IMR-90 (cell line): Measurements from ENCODE around the gene DEPDC1. TPM values are rescaled to one million over a fixed set of nuclear protein-coding genes. Genes with fewer than 3 reads are reported as not detected.

Experiments
- ATAC-seq: fragments of 200-7000 bp; cut with Tn5 transposase; 2 replicates; pipeline ENCODE4 v1.9.1; 2020; ENCODE audit warnings: low read depth, mild to moderate bottlenecking, moderate library complexity
- BruUV-seq: library from RNA; stranded (reverse); fragments of 400-500 nt; replicated peaks from 2 replicates; lab custom pipeline; 2021; lab: Mats Ljungman, UMichigan
- CTCF ChIA-PET: fragments of 300-600 bp; formaldehyde crosslinking; extraction: SDS; loops from one replicate; lab custom pipeline; 2021; ENCODE audit warnings: antibody characterized with exemption; lab: Yijun Ruan, JAX
- POLR2A ChIA-PET: fragments of 300-600 bp; sonication (Branson Sonifier 250); formaldehyde crosslinking; loops from one replicate; lab custom pipeline; 2022; ENCODE audit warnings: antibody characterized with exemption; ENCODE audit not compliant: unreplicated experiment; lab: Charles Lee
- DNase-seq: peaks from one replicate; pipeline ENCODE4 v3.0.0; 2013
- H2AFZ ChIP-seq: replicated peaks from 2 replicates; pipeline ENCODE3; 2013; ENCODE audit warnings: low read length, mild to moderate bottlenecking; ENCODE audit not compliant: poor library complexity
- H2AK5ac ChIP-seq: 2 replicates; pipeline ENCODE4 v1.6.1; 2013; ENCODE audit warnings: low read depth, low read length, inconsistent platforms
- H2AK9ac ChIP-seq: replicated peaks from 2 replicates; pipeline ENCODE3; 2013; ENCODE audit warnings: mild to moderate bottlenecking, low read depth, low read length, moderate library complexity; ENCODE audit not compliant: poor library complexity
- H2BK120ac ChIP-seq: 2 replicates; pipeline ENCODE4 v1.6.1; 2013; ENCODE audit warnings: low read depth, low read length, inconsistent platforms
- H2BK15ac ChIP-seq: 3 replicates; pipeline ENCODE4 v1.6.1; 2013; ENCODE audit warnings: low read depth, low read length, inconsistent platforms
- H2BK20ac ChIP-seq: 2 replicates; pipeline ENCODE4 v1.6.1; 2013; ENCODE audit warnings: low read depth, mild to moderate bottlenecking, inconsistent platforms, low read length, moderate library complexity
- H2BK5ac ChIP-seq: 2 replicates; pipeline ENCODE4 v1.6.1; 2013; ENCODE audit warnings: mild to moderate bottlenecking, low read depth, low read length, inconsistent platforms; ENCODE audit not compliant: poor library complexity, severe bottlenecking
- H3K14ac ChIP-seq: replicated peaks from 2 replicates; pipeline ENCODE4 v1.6.1; 2013; ENCODE audit warnings: low read depth, low read length, inconsistent platforms
- H3K18ac ChIP-seq: 2 replicates; pipeline ENCODE4 v1.6.1; 2013; ENCODE audit warnings: low read depth, low read length, control low read depth
- H3K23ac ChIP-seq: 2 replicates; pipeline ENCODE4 v1.6.1; 2013; ENCODE audit warnings: low read depth, low read length, inconsistent platforms
- H3K27ac ChIP-seq: 2 replicates; pipeline ENCODE4 v1.5.1; 2013; ENCODE audit warnings: mild to moderate bottlenecking, control low read depth, low read length; ENCODE audit not compliant: insufficient read depth
- H3K27me3 ChIP-seq: 2 replicates; pipeline ENCODE4 v1.6.1; 2013; ENCODE audit warnings: low read length; ENCODE audit not compliant: control insufficient read depth, insufficient read depth
- H3K36me3 ChIP-seq: 2 replicates; pipeline ENCODE4 v1.6.1; 2013; ENCODE audit warnings: low read length, mixed read lengths; ENCODE audit not compliant: control insufficient read depth, insufficient read depth
- H3K4ac ChIP-seq: 2 replicates; pipeline ENCODE4 v1.6.1; 2013; ENCODE audit warnings: low read depth, low read length, inconsistent platforms
- H3K4me1 ChIP-seq: 2 replicates; pipeline ENCODE4 v1.6.1; 2013; ENCODE audit warnings: low read length, mixed read lengths; ENCODE audit not compliant: control insufficient read depth, insufficient read depth
- H3K4me2 ChIP-seq: 2 replicates; pipeline ENCODE4 v1.6.1; 2013; ENCODE audit warnings: low read depth, mild to moderate bottlenecking, control low read depth, low read length, moderate library complexity
- H3K4me3 ChIP-seq: 2 replicates; pipeline ENCODE4 v1.5.1; 2013; ENCODE audit warnings: low read depth, mild to moderate bottlenecking, control low read depth, low read length, moderate library complexity; ENCODE audit not compliant: insufficient read depth
- H3K56ac ChIP-seq: 2 replicates; pipeline ENCODE4 v1.6.1; 2013; ENCODE audit warnings: low read length, inconsistent platforms; ENCODE audit not compliant: insufficient read depth; ENCODE audit errors: extremely low read depth
- H3K79me1 ChIP-seq, 2 experiments: 2 replicates each; pipeline ENCODE4 v1.6.1; 2013; ENCODE audit warnings: low read length in 2 of 2, inconsistent platforms in 1 of 2, low read depth in 1 of 2
- H3K9ac ChIP-seq: 2 replicates; pipeline ENCODE4 v1.6.1; 2013; ENCODE audit warnings: low read depth, low read length, control low read depth
- H3K9me1 ChIP-seq: 2 replicates; pipeline ENCODE4 v1.6.1; 2013; ENCODE audit warnings: low read length, inconsistent platforms; ENCODE audit not compliant: insufficient read depth
- H3K9me3 ChIP-seq: 2 replicates; pipeline ENCODE4 v1.6.1; 2013; ENCODE audit warnings: low read length; ENCODE audit not compliant: control insufficient read depth, insufficient read depth
- H4K20me1 ChIP-seq: 2 replicates; pipeline ENCODE4 v1.6.1; 2013; ENCODE audit warnings: low read length, inconsistent platforms; ENCODE audit not compliant: insufficient read depth
- H4K5ac ChIP-seq: 2 replicates; pipeline ENCODE4 v1.6.1; 2013; ENCODE audit warnings: mild to moderate bottlenecking, low read depth, low read length, control low read depth
- H4K8ac ChIP-seq, 2 experiments: 2 replicates each; pipeline ENCODE4 v1.6.1; 2013; ENCODE audit warnings: low read depth in 2 of 2, low read length in 2 of 2, control low read depth in 1 of 2, inconsistent platforms in 1 of 2
- H4K91ac ChIP-seq: 2 replicates; pipeline ENCODE4 v1.6.1; 2013; ENCODE audit warnings: low read depth, low read length, inconsistent platforms; ENCODE audit not compliant: insufficient read depth
- BHLHE40 ChIP-seq: fragments of 150-350 bp; IDR thresholded peaks from 2 replicates; pipeline ENCODE4 v1.6.1; 2016; ENCODE audit warnings: mild to moderate bottlenecking, low read depth, low read length
- CEBPB ChIP-seq: IDR thresholded peaks from 2 replicates; pipeline ENCODE4 v1.6.1; 2012; ENCODE audit warnings: low read depth, low read length, improper control_type of control experiment
- CHD1 ChIP-seq: IDR thresholded peaks from 2 replicates; pipeline ENCODE4 v1.6.1; 2012; ENCODE audit warnings: low read depth, low read length, improper control_type of control experiment
- CTCF ChIP-seq: conservative IDR thresholded peaks from 2 replicates; pipeline ENCODE4 v1.5.1; 2012; ENCODE audit warnings: mild to moderate bottlenecking, low read depth, low read length, improper control_type of control experiment
- FOS ChIP-seq: fragments of 150-350 bp; IDR thresholded peaks from 2 replicates; pipeline ENCODE4 v1.6.1; 2016; ENCODE audit warnings: low read depth, low read length
- MAFK ChIP-seq: IDR thresholded peaks from 2 replicates; pipeline ENCODE4 v1.6.1; 2012; ENCODE audit warnings: low read depth, low read length, improper control_type of control experiment
- MAZ ChIP-seq: IDR thresholded peaks from 2 replicates; pipeline ENCODE4 v1.6.1; 2012; ENCODE audit warnings: low read depth, mild to moderate bottlenecking, low read length, improper control_type of control experiment, moderate library complexity, borderline replicate concordance
- MXI1 ChIP-seq: IDR thresholded peaks from 2 replicates; pipeline ENCODE4 v1.6.1; 2012; ENCODE audit warnings: low read depth, mild to moderate bottlenecking, low read length, moderate library complexity, borderline replicate concordance
- NFE2L2 ChIP-seq: fragments of 150-350 bp; IDR thresholded peaks from 2 replicates; pipeline ENCODE4 v1.6.1; 2016; ENCODE audit warnings: low read depth, mild to moderate bottlenecking, low read length
- POLR2A ChIP-seq: IDR thresholded peaks from 2 replicates; pipeline ENCODE4 v1.6.1; 2012; ENCODE audit warnings: mild to moderate bottlenecking, low read depth, low read length
- RAD21 ChIP-seq: IDR thresholded peaks from 2 replicates; pipeline ENCODE4 v1.6.1; 2012; ENCODE audit warnings: low read length, improper control_type of control experiment
- RCOR1 ChIP-seq: IDR thresholded peaks from 2 replicates; pipeline ENCODE4 v1.6.1; 2012; ENCODE audit warnings: mild to moderate bottlenecking, low read length, improper control_type of control experiment; ENCODE audit not compliant: insufficient replicate concordance
- RFX5 ChIP-seq: IDR thresholded peaks from 2 replicates; pipeline ENCODE4 v1.8.0; 2012; ENCODE audit warnings: low read depth, mild to moderate bottlenecking, low read length, moderate library complexity
- SMC3 ChIP-seq: fragments of 150-350 bp; IDR thresholded peaks from 2 replicates; pipeline ENCODE4 v1.6.1; 2016; ENCODE audit warnings: low read depth, mild to moderate bottlenecking, antibody characterized with exemption, low read length, moderate library complexity
- USF2 ChIP-seq: fragments of 150-350 bp; IDR thresholded peaks from 2 replicates; pipeline ENCODE4 v1.6.1; 2017; ENCODE audit warnings: mild to moderate bottlenecking, antibody characterized with exemption, low read length, low read depth
- WGBS, 2 experiments: methylation state at CpG; one replicate each; pipeline versions ENCODE4 v1.1.5 to v1.1.7; 2013; ENCODE audit warnings: missing lambda C conversion rate in 2 of 2; ENCODE audit not compliant: insufficient read length in 1 of 2; ENCODE audit errors: extremely low coverage in 2 of 2; 5-methylcytosine and 5-hydroxymethylcytosine counted together
- dilution Hi-C: fragments of 300-500 bp; cut with HindIII; formaldehyde crosslinking; loops from one replicate; pipeline ENCODE4 v1.14.3; 2018; ENCODE audit warnings: low sequenced_read_pairs; ENCODE audit not compliant: unreplicated experiment
- in situ Hi-C: fragments of 300-500 bp; cut with MboI; formaldehyde crosslinking; loops from 3 replicates; pipeline ENCODE4 v1.14.3; 2019; ENCODE audit warnings: low sequenced_read_pairs, inconsistent platforms, mixed read lengths
- intact Hi-C: fragments of 100-400 bp; cut with micrococcal nuclease; formaldehyde crosslinking; loops from 2 replicates; pipeline ENCODE4 v1.10.0; 2022
- polyA plus RNA-seq, 3 experiments: library from polyadenylated mRNA; depleted of rRNA; stranded (reverse); fragments of >200 nt; gene quantifications; 2 replicates each; pipeline ENCODE4 v1.2.3, GENCODE V29; 2012; ENCODE audit warnings: low replicate concordance in 1 of 3
- total RNA-seq: library from RNA; depleted of rRNA; stranded (reverse); fragments of >200 nt; gene quantifications from 2 replicates; pipeline ENCODE4 v1.2.3, GENCODE V29; 2012
- TF ChIP-seq, protein P1 (sequence below): fragments of 150-350 bp; IDR thresholded peaks from 2 replicates; pipeline ENCODE4 v1.6.1; 2016; ENCODE audit warnings: low read depth, mild to moderate bottlenecking, low read length, moderate library complexity, borderline replicate concordance

The DEPDC1 gene
- total and polyA plus RNA-seq, 2 of the 4 experiments (the other 2 are of a cell fraction): 7.4 to 14.7 TPM

DNA sequence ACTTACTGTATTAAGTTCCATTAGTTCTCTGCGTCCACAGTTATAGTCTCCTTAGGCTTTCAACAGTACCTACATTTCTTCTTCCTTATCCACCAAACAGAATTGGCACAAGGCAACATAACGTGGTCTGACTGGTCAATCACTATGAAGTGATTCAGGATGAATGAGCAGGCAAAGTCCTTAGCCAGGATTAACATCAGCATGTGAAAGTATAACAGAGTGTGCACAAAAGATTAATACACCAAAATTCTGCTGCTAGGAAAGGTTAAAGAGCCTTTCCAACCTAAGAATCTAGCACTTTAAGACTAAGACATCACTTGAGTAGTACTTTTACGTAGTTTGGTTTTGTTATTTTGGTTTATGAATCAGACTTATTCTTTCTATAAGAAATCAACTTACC, 15.8 kb downstream of the DEPDC1 start:
- no peak overlapping the region for H3K4ac ChIP-seq
- DNase-seq (peak; percentile 23), ATAC-seq (no peak)
- no peak overlapping the region for H3K18ac ChIP-seq
- H2BK20ac ChIP-seq: no peak overlapping the region
- no peaks in the 10 kb centered on the region; the same call in 1 of the 2 replicates for H3K36me3 ChIP-seq
- ChIA-PET CTCF (no interaction called here), POLR2A (no interaction called here)
- H2AFZ ChIP-seq: no peak overlapping the region
- TF ChIP-seq RCOR1 (no peak), MAFK (no peak), MAZ (no peak), FOS (no peak), BHLHE40 (no peak), USF2 (no peak), CEBPB (no peak), CTCF (no peak), MXI1 (no peak), NFE2L2 (no peak), CHD1 (no peak), POLR2A (no peak), RAD21 (no peak), RFX5 (no peak), SMC3 (no peak)
- TF ChIP-seq, protein P1, sequence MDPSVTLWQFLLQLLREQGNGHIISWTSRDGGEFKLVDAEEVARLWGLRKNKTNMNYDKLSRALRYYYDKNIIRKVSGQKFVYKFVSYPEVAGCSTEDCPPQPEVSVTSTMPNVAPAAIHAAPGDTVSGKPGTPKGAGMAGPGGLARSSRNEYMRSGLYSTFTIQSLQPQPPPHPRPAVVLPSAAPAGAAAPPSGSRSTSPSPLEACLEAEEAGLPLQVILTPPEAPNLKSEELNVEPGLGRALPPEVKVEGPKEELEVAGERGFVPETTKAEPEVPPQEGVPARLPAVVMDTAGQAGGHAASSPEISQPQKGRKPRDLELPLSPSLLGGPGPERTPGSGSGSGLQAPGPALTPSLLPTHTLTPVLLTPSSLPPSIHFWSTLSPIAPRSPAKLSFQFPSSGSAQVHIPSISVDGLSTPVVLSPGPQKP: no peak
- no peak overlapping the region for H3K9ac ChIP-seq
- BruUV-seq: no TSS peak
- no peak overlapping the region for H4K91ac ChIP-seq
- dilution Hi-C loops (no loop called here), intact Hi-C loops (no loop called here), in situ Hi-C loops (no loop called here)
- no peak overlapping the region for H3K23ac ChIP-seq
- H3K4me3 ChIP-seq: no peak overlapping the region
- no peak overlapping the region for H3K27ac ChIP-seq
- H3K9me3 ChIP-seq: no peaks in the 10 kb centered on the region
- H3K4me1 ChIP-seq: peaks cover 2% of the 10 kb centered on the region; the same call in 1 of the 2 replicates
- no peaks in the 10 kb centered on the region for H3K27me3 ChIP-seq
- no peak overlapping the region for H3K4me2 ChIP-seq
- H4K20me1 ChIP-seq: no peaks in the 10 kb centered on the region
- no peak overlapping the region for H3K56ac ChIP-seq
- no peak overlapping the region for H2BK15ac ChIP-seq
- H2BK5ac ChIP-seq: no peak overlapping the region
- no peak overlapping the region for H2BK120ac ChIP-seq
- no CpG with 5 or more reads among the region's 3 CpGs for WGBS, 2 experiments
- H3K79me1 ChIP-seq: peaks cover 4 to 9% of the 10 kb centered on the region in 2 experiments; a peak in 3 of 4 replicates
- 0 out of 2 replicates have a peak, but pooled peaks cover under 1% of the 10 kb centered on the region for H3K9me1 ChIP-seq
- H4K5ac ChIP-seq: no peak overlapping the region
- no peak overlapping the region for H4K8ac ChIP-seq
- H2AK9ac ChIP-seq: no peak overlapping the region
- no peak overlapping the region for H3K14ac ChIP-seq
- no peak overlapping the region for H2AK5ac ChIP-seq
